HepG2 (cell line): Measurements from ENCODE around the gene STX1B. TPM values are rescaled to one million over a fixed set of nuclear protein-coding genes. Genes with fewer than 3 reads are reported as not detected.

Experiments
- ATAC-seq: fragments of 200-7000 bp; cut with Tn5 transposase; 3 replicates; pipeline ENCODE4 v1.9.1; 2020; ENCODE audit warnings: mild to moderate bottlenecking, moderate library complexity
- BruUV-seq: library from RNA; stranded (reverse); fragments of 400-500 nt; replicated peaks from 2 replicates; lab custom pipeline; 2021; lab: Mats Ljungman, UMichigan
- CTCF ChIA-PET: fragments of 300-600 bp; formaldehyde crosslinking; extraction: SDS; loops from one replicate; lab custom pipeline; 2021; ENCODE audit warnings: low total read pairs, inconsistent platforms, low intra/inter-chr PET ratio; lab: Yijun Ruan, JAX
- POLR2A ChIA-PET: fragments of 350-600 bp; sonication (Branson Sonifier 250); formaldehyde crosslinking; loops from one replicate; lab custom pipeline; 2020; ENCODE audit warnings: antibody characterized with exemption, inconsistent platforms; lab: Yijun Ruan, JAX
- DNase-seq: peaks from one replicate; pipeline ENCODE4 v3.0.0-alpha.2; 2015; ENCODE audit warnings: low spot score
- FAIRE-seq: peaks from 3 replicates; lab custom pipeline; 2011; peaks lifted over from hg19 to GRCh38; lab: Jason Lieb, UNC
- H2AFZ ChIP-seq: one replicate; pipeline ENCODE4 v1.6.1; 2011; ENCODE audit warnings: low read length, inconsistent platforms
- H3K27ac ChIP-seq: fragments of 300-600 bp; 3 replicates; pipeline ENCODE4 v1.8.0; 2011; ENCODE audit warnings: mixed run types, mild to moderate bottlenecking, mixed read lengths, low read length, inconsistent platforms; ENCODE audit not compliant: insufficient read depth; ENCODE audit errors: extremely low read length
- H3K27me3 ChIP-seq, 2 experiments: fragments of 200-600 bp in 1 of 2; 2 replicates in 1 of 2; 3 replicates in 1 of 2; pipeline versions ENCODE4 v1.6.0 to v1.8.0; 2011; ENCODE audit warnings: low read length in 2 of 2, mild to moderate bottlenecking in 2 of 2, moderate library complexity in 2 of 2, inconsistent platforms in 1 of 2; ENCODE audit not compliant: insufficient read depth in 2 of 2, control insufficient read depth in 1 of 2
- H3K36me3 ChIP-seq, 2 experiments: fragments of 200-600 bp in 1 of 2; replicated peaks in 1 of 2; 2 replicates in 1 of 2; 3 replicates in 1 of 2; pipeline versions ENCODE4 v1.5.1 to v1.8.0; 2011; ENCODE audit warnings: low read length in 2 of 2, inconsistent platforms in 1 of 2; ENCODE audit not compliant: insufficient read depth in 2 of 2, control insufficient read depth in 1 of 2
- H3K4me1 ChIP-seq: 2 replicates; pipeline ENCODE4 v1.5.1; 2012; ENCODE audit warnings: low read length, inconsistent platforms; ENCODE audit not compliant: insufficient read depth
- H3K4me2 ChIP-seq: 2 replicates; pipeline ENCODE4 v1.6.0; 2011; ENCODE audit warnings: low read depth, low read length, inconsistent platforms
- H3K4me3 ChIP-seq, 3 experiments: fragments of 200-600 bp in 1 of 3; sonication (generic), shearing (Covaris generic) in 1 of 3; replicated peaks in 1 of 3; 2 replicates each; pipeline ENCODE4 v1.5.1; 2011 to 2016; ENCODE audit warnings: low read length in 3 of 3, inconsistent platforms in 2 of 3, low read depth in 2 of 3, mild to moderate bottlenecking in 2 of 3, control low read depth in 1 of 3, mixed read lengths in 1 of 3; ENCODE audit not compliant: insufficient read depth in 1 of 3
- H3K79me2 ChIP-seq: one replicate; pipeline ENCODE4 v1.6.1; 2011; ENCODE audit warnings: low read length, inconsistent platforms; ENCODE audit not compliant: insufficient read depth
- H3K9ac ChIP-seq: 2 replicates; pipeline ENCODE4 v1.6.0; 2011; ENCODE audit warnings: mild to moderate bottlenecking, low read depth, low read length, inconsistent platforms; ENCODE audit not compliant: insufficient read depth
- H3K9me3 ChIP-seq: 2 replicates; pipeline ENCODE4 v1.5.1; 2012; ENCODE audit warnings: mild to moderate bottlenecking, low read length
- H4K20me1 ChIP-seq: 2 replicates; pipeline ENCODE4 v1.6.0; 2011; ENCODE audit warnings: inconsistent platforms, mild to moderate bottlenecking, low read length, moderate library complexity; ENCODE audit not compliant: insufficient read depth
- AGO2 ChIP-seq: fragments of 200-400 bp; formaldehyde crosslinking; optimal IDR thresholded peaks from 2 replicates; pipeline ENCODE3; 2017; ENCODE audit warnings: mild to moderate bottlenecking, low read depth, low read length, moderate library complexity
- FOXC1 ChIP-seq: sonication (generic); formaldehyde crosslinking; IDR thresholded peaks from 2 replicates; pipeline ENCODE4 v1.8.0; 2022; ENCODE audit warnings: mild to moderate bottlenecking, missing genetic modification reagents, borderline replicate concordance
- GLI4 ChIP-seq: sonication (generic); formaldehyde crosslinking; IDR thresholded peaks from 2 replicates; pipeline ENCODE4 v1.5.1; 2020; ENCODE audit warnings: missing genetic modification reagents, mild to moderate bottlenecking, moderate library complexity, borderline replicate concordance
- POLR2A ChIP-seq, 2 experiments: IDR thresholded peaks; 2 replicates each; pipeline ENCODE4 v1.6.1; 2011; ENCODE audit warnings: low read depth in 2 of 2, low read length in 2 of 2, mild to moderate bottlenecking in 1 of 2, moderate library complexity in 1 of 2; ENCODE audit not compliant: insufficient read depth in 1 of 2
- PREB ChIP-seq: sonication (generic); formaldehyde crosslinking; IDR thresholded peaks from 2 replicates; pipeline ENCODE4 v1.4.0; 2020; ENCODE audit warnings: missing genetic modification reagents
- ZNF414 ChIP-seq: sonication (generic); formaldehyde crosslinking; IDR thresholded peaks from 2 replicates; pipeline ENCODE4 v1.5.0; 2020; ENCODE audit warnings: missing genetic modification reagents
- ZNF724P ChIP-seq: sonication (generic); formaldehyde crosslinking; IDR thresholded peaks from 2 replicates; pipeline ENCODE4 v1.8.0; 2022; ENCODE audit warnings: missing genetic modification reagents, borderline replicate concordance
- whole genome bisulfite sequencing: methylation state at CpG from one replicate; pipeline ENCODE4 v1.1.6; 2017; ENCODE audit warnings: low lambda C conversion rate; 5-methylcytosine and 5-hydroxymethylcytosine counted together
- in situ Hi-C: cut with HindIII; loops from 2 replicates; pipeline ENCODE4 v1.10.0; 2017; ENCODE audit warnings: low pct_unique_long_range_greater_than_20kb; ENCODE audit not compliant: extremely low pct_ligation_motif_present
- intact Hi-C: fragments of 100-400 bp; cut with micrococcal nuclease; formaldehyde crosslinking; loops from one replicate; pipeline ENCODE4 v1.10.0; 2022; ENCODE audit not compliant: unreplicated experiment
- polyA plus RNA-seq, 8 experiments: library from polyadenylated mRNA; depleted of rRNA in 3 of 8; stranded (reverse) in 7 of 8; unstranded in 1 of 8; fragments of >200 nt; fragmentation: Illumina TruSeq in 4 of 8; extraction: Trizol in 4 of 8; gene quantifications; 2 replicates each; pipeline versions ENCODE4 v1.2.1 to v1.2.3, GENCODE V29; 2011 to 2016; ENCODE audit warnings: low read depth in 4 of 8, missing spikeins in 1 of 8, mixed read lengths in 1 of 8; ENCODE audit not compliant: insufficient read depth in 1 of 8
- total RNA-seq, 5 experiments: library from RNA; depleted of rRNA; stranded (reverse); fragments of >200 nt; fragmentation: Illumina TruSeq; extraction: Trizol; gene quantifications; 2 replicates each; pipeline ENCODE4 v1.2.3, GENCODE V29; 2016; ENCODE audit warnings: low read depth in 1 of 5

Gene STX1B
- total and polyA plus RNA-seq, 2 of the 13 experiments (the other 11 are each of a cell fraction or from before 2014, with no cell fraction given), result 2.1 to 3.0 TPM

- ChIA-PET POLR2A (interaction anchor here (0.6 kb wide), 1 partner anchor 27 kb away, joined by 3 read pairs; no protein-coding TSS in a partner anchor), CTCF (no interaction called here)
- Histone ChIP-seq H3K4me3 (no peak overlapping the region), H3K27ac (no peak overlapping the region)
- intact Hi-C loops, result no loop called here
- TF ChIP-seq ZNF724P (CRISPR knock-in tag), result no peak
- no peak for TF ChIP-seq GLI4
- TF ChIP-seq ZNF414 (CRISPR knock-in tag), result no peak
- peak in 1 of 2 experiments; percentile 29; a peak in 1 of 4 replicates for TF ChIP-seq POLR2A (IDR thresholded peaks at IDR 0.05; ENCODE audit: insufficient read depth in 1 of 2, low read depth in 2 of 2, low read length in 2 of 2)
- no peak for TF ChIP-seq FOXC1 (CRISPR knock-in tag)
- TF ChIP-seq, all 625 proteins: peak for 1
- H3K79me2 ChIP-seq, result no peaks in the 10 kb centered on the region
- no peak overlapping the region for H2AFZ ChIP-seq
- no peaks in the 10 kb centered on the region for H3K27me3 ChIP-seq
- no peaks in the 10 kb centered on the region for H4K20me1 ChIP-seq
- WGBS, result 97% methylated on average over 15 of the region's 15 CpGs
- H3K9me3 ChIP-seq, result no peaks in the 10 kb centered on the region
- no TSS peak for BruUV-seq
- H3K4me1 ChIP-seq, result no peaks in the 10 kb centered on the region
- in situ Hi-C loops, result no loop called here
- FAIRE-seq, result no peak
- peak; percentile 35 for ATAC-seq
- peaks cover 60 to 85% of the 10 kb centered on the region in 2 experiments for H3K36me3 ChIP-seq
- DNase-seq, result no peak
- H3K9ac ChIP-seq, result no peak overlapping the region
- H3K4me2 ChIP-seq, result no peak overlapping the region
Observed at GRCh38 chr16:30965436-30965835, 45.0 kb downstream of the STX1B start.

GRCh38 chr16:30964574-30965226 lies 45.7 kb downstream of the STX1B start:
- Histone ChIP-seq H3K4me1 (peaks cover under 1% of the 10 kb centered on the region; the same call in 1 of the 2 replicates), H3K9ac (no peak overlapping the region), H3K4me3 (no peak overlapping the region), H3K27ac (no peak overlapping the region), H3K36me3 (peaks cover 63 to 88% of the 10 kb centered on the region in 2 experiments), H2AFZ (no peak overlapping the region), H4K20me1 (no peaks in the 10 kb centered on the region), H3K27me3 (no peaks in the 10 kb centered on the region), H3K79me2 (peaks cover 3% of the 10 kb centered on the region), H3K9me3 (no peaks in the 10 kb centered on the region), H3K4me2 (no peak overlapping the region)
- BruUV-seq, result no TSS peak
- ChIA-PET POLR2A (interaction anchor here (1.5 kb wide), 1 partner anchor 11 kb away, joined by 4 read pairs; no protein-coding TSS in a partner anchor), CTCF (no interaction called here)
- in situ Hi-C loops, result no loop called here
- FAIRE-seq (no peak), DNase-seq (no peak), ATAC-seq (peak; percentile 6)
- WGBS, result 96% methylated on average over 30 of the region's 33 CpGs
- TF ChIP-seq AGO2 (peak; percentile 47), PREB (CRISPR knock-in tag) (no peak)
- intact Hi-C loops, result no loop called here
